GM18951 (cell line): ENCODE data around the gene YIPF5.
A peak's percentile ranks its signal among the peaks of the same experiment; 100 is the strongest.

Experiments used
- POLR2A ChIP-seq: IDR thresholded peaks from 4 replicates; pipeline ENCODE4 v1.6.1; 2011; ENCODE audit warnings: mild to moderate bottlenecking; ENCODE audit not compliant: insufficient read length, insufficient read depth; ENCODE audit errors: extremely low read depth
- in situ Hi-C: fragments of 300-500 bp; cut with MboI; formaldehyde crosslinking; loops from one replicate; pipeline ENCODE4 v1.12.0; 2022; ENCODE audit warnings: low sequenced_read_pairs, mixed read lengths, inconsistent platforms; ENCODE audit not compliant: unreplicated experiment

Gene YIPF5

DNA sequence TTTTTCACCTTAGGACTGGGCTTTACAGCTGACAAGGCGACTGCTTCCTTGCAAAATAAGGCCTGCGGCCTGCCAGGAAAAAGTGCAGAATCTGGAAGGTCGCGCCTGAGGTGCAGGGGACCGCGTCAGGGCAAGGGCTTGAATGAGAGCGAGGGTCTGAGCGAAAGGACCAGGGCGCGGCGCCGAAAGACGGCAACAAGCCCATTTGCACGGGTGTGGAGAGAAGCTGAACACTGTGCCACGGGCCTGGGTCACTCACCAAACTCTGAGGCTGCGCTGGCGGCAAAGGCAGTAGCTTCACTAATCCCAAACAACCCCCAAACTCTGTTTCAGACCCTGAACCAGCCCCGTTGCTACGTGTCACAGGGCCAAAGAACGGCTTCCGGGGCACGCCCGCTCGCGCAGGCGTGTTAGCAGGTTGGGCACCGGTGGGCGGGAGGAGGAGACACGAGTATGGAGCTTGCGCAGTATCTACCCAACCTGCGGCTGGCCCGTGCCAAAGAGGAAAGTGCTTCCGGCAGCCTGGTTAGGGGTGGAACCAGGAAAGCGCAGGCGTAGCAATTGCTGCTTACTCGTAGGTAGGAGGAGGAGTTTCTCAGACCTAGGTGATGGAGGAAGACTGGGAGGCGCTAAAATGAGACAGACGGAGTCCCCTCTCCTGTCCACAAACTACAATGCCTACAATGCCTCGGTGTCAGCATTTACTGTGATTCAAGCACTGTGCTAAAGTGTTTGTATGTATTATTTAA is at the start of gene YIPF5, which contains the start of gene KCTD16:
Gene YIPF5 (minus strand): TSS at position 384 of the 749 bp plus-strand sequence. CDS start 704 bp downstream, outside the sequence.
Gene KCTD16 (plus strand): TSS at position 598 of the 749 bp plus-strand sequence.
- in situ Hi-C loops, result no loop called here
- TF ChIP-seq POLR2A, result peak; percentile 85

- in situ Hi-C loops, result loop anchor here (25.0 kb wide), 2 partner anchors 1017 to 1617 kb away; partner anchors contain the start of gene PRELID2
- no peak for TF ChIP-seq POLR2A
Measured at GRCh38 chr5:144219869-144220268, 49.4 kb upstream of the YIPF5 start.

DNA sequence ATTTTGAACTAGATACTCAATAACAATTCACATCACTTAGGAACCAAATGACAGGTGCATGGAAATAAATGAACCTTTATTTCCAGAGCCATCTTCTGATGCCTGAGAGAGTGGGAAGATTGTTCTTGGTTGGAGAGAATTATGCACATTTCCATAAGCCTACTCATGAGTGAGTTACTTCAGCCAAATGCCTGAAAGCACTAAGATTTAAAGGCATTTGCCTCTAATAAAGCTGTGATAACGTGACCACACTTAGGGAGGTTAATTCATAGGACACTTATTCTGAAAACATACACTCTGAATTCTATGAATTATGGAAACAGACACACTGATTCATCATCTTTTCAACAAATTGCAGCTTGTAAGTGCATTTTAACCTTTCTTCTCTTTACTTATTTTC is 40.2 kb upstream of the YIPF5 start:
- TF ChIP-seq POLR2A, result no peak
- in situ Hi-C loops, result loop anchor here (25.0 kb wide), 2 partner anchors 1027 to 1627 kb away; partner anchors contain the start of gene PRELID2

DNA sequence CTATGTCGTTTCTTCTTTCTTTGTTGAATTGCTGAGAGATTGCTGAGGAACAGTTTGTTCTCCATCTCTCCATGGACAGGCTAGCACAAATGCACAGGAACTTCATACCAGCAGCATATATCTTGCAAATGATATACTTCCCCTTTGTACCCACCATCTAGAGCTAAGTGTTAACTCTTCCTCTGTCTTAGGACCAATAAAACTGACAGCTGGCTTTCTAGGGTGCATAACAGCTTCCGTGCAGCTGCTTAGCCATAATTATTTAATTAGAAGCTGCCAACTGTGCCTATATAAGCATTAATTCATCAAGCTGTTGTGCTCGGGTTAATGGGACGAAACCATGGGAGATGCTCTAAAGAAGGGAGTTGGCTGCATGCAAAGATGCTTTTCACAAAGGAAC is 38.9 kb upstream of the YIPF5 start:
- in situ Hi-C loops, result loop anchor here (25.0 kb wide), 2 partner anchors 1028 to 1628 kb away; partner anchors contain the start of gene PRELID2
- no peak for TF ChIP-seq POLR2A

- in situ Hi-C loops, result loop anchor here (25.0 kb wide), 2 partner anchors 1029 to 1629 kb away; partner anchors contain the start of gene PRELID2
- no peak for TF ChIP-seq POLR2A
Measured at GRCh38 chr5:144207875-144208444, 37.5 kb upstream of the YIPF5 start.

- TF ChIP-seq POLR2A, result no peak
- in situ Hi-C loops, result loop anchor here (25.0 kb wide), 2 partner anchors 1031 to 1631 kb away; partner anchors contain the start of gene PRELID2
Measured at GRCh38 chr5:144206141-144206540, 35.7 kb upstream of the YIPF5 start.

DNA sequence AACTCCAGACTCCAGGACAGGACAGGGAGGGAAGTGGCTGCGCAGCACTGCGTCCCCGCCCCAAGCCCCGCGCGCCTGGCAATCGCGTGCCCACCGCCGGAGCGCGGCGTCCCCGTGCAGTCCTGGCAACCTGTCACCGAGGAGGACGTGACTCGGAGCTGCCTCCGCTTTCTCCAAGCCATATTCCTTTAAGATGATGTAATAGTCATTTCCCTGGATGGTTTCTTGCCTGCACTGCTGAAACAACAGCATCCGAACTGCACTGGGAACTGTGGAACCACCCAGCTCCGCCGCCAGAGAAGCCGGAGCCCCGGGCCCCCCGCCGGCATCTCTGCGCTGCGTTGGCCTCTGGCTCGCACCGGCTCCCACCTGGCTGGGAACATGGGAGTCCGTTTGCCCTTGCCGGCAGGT is 34.7 kb upstream of the YIPF5 start:
- TF ChIP-seq POLR2A, result no peak
- in situ Hi-C loops, result loop anchor here (25.0 kb wide), 2 partner anchors 1032 to 1632 kb away; partner anchors contain the start of gene PRELID2

- in situ Hi-C loops, result loop anchor here (25.0 kb wide), 2 partner anchors 1033 to 1633 kb away; partner anchors contain the start of gene PRELID2
- no peak for TF ChIP-seq POLR2A
Measured at GRCh38 chr5:144203750-144204596, 33.5 kb upstream of the YIPF5 start.

DNA sequence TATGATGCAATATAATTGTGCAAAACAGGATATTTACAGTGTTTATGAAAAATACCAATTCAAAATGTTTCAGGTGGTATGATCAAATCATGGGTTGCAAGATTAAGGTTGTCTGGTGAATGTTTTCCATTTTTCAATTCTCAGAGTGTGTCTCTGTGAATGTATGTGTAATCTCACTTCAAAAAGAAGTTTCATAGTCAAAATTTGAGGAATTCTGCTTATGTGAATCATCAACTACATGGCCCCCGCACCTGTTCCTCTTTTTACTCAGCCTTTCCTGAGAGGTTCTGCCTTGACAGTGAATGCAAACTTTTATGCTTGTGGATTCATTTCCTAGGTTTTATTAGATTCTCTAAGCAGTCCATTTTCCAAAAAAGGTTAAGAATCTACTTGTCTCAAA is 32.3 kb upstream of the YIPF5 start:
- in situ Hi-C loops, result loop anchor here (25.0 kb wide), 2 partner anchors 1035 to 1635 kb away; partner anchors contain the start of gene PRELID2
- TF ChIP-seq POLR2A, result no peak

GRCh38 chr5:144202072-144202471 is 31.6 kb upstream of the YIPF5 start:
- in situ Hi-C loops, result loop anchor here (25.0 kb wide), 2 partner anchors 1035 to 1635 kb away; partner anchors contain the start of gene PRELID2
- no peak for TF ChIP-seq POLR2A

DNA sequence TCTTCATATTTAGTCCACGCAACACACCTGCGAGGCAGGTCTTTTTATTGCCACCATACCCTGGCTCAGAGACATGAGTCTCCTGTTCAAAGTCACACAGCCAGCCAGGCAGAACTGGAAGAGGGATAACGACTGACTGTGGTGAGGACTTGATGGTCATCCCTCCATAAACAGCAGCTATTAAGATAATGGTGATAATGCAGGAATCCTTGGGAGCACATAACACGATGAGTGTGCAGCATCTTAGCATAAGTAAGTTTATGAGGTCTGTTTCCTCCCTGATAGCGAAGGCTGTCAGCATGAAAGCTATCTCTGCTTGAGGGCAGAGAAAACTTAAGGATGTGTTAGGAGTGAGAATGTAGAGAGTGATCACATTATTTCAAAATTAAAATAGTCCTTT is 31.1 kb upstream of the YIPF5 start:
- in situ Hi-C loops, result loop anchor here (25.0 kb wide), 2 partner anchors 1036 to 1636 kb away; partner anchors contain the start of gene PRELID2
- TF ChIP-seq POLR2A, result no peak

DNA sequence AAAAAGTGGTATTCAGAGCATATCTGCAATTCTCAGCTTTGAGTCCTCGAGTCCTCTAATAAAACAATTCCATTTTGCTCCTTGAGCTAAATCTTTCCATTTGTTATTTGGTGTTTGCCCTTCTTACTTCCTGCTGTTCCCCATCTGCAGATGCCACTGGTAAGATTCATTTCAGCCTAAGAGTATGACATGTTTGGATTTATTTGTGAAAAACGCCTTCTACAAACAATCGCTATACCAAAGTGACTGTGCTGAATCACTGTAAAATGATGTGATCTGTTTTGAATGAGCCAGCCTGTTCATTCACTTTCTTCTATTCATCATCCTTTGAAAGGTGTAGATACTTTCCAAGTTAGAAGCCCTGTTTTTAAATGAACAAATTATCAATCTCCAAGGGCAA is 27.9 kb upstream of the YIPF5 start:
- in situ Hi-C loops, result loop anchor here (25.0 kb wide), 1 partner anchor 1286 kb away; no protein-coding TSS in a partner anchor
- no peak for TF ChIP-seq POLR2A
